ENCODE measurements around the gene XPOT.

Gene XPOT

DNA sequence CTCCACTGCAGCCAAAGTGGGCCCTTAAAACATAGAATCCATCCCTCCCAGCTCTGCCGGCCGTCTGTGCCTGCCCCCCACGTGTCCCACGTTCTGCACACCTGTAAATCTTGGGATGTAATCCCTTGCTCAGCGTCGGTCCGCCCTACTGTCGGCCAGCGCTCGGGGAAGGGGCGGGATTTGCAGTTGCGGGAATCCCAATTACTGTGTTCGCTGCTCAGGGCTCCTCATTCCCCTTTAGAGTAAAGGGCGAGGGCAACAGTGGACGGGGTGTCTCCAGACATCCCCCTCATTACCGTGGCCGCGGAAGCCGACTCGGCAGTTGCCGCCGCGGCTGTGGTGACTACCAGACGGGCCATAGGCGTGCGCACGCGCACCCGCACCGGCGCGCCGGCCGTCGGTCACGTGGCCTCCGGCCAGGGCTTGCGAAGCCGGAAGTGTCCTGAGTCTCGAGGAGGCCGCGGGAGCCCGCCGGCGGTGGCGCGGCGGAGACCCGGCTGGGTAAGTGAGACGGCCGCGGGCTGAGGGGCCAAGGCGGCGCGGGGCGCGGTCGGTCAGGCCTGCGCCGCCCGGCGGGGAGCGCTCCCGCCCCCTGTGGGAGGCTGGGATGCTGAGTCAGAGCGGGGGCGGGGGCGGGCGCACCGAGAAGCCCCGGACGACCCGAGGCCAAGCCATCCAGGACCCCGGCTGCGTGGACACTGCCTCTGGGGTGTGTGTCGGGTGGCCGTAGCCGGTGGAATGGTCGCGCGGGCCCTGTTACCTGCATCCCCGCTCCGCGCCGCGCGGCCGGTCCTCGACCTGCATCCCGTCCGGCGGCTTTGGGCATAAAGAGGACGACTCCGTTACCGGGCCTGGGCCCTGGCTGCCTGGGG is 47.7 kb downstream of the XPOT start, which contains the start of gene TBK1:
Gene TBK1 (plus strand): TSS at position 434 of the 872 bp plus-strand sequence. CDS start 3,751 bp downstream, outside the sequence.
- peaks cover 16% of the 10 kb centered on the region; the same call in 1 of the 2 replicates for H3K4me1 ChIP-seq (ENCODE audit: control insufficient read depth, insufficient read depth, low read length)
- peak within 1 kb of the TSS; percentile 82 for H3K4me3 ChIP-seq (ENCODE audit: low read depth, low read length)
- H3K27ac ChIP-seq (ENCODE audit: low read depth, low read length), result peak within 1 kb of the TSS; percentile 83; the same call in 1 of the 2 replicates
- H3K9ac ChIP-seq (ENCODE audit: low read length), result peak within 1 kb of the TSS; percentile 92
- H3K9me3 ChIP-seq (ENCODE audit: control insufficient read depth, insufficient read depth, low read depth, low read length), result no peaks in the 10 kb centered on the region
- peaks cover 22% of the 10 kb centered on the region for H3K36me3 ChIP-seq (ENCODE audit: control insufficient read depth, insufficient read depth, low read length)
- H3K27me3 ChIP-seq (ENCODE audit: control insufficient read depth, insufficient read depth, low read length), result no peaks in the 10 kb centered on the region

GRCh38 chr12:64452559-64453329 is 48.6 kb downstream of the XPOT start:
- peaks cover 23% of the 10 kb centered on the region for H3K36me3 ChIP-seq (ENCODE audit: control insufficient read depth, insufficient read depth, low read length)
- H3K9ac ChIP-seq (ENCODE audit: low read length), result peak overlapping the region; percentile 92
- peak overlapping the region; percentile 82 for H3K4me3 ChIP-seq (ENCODE audit: low read depth, low read length)
- no peaks in the 10 kb centered on the region for H3K27me3 ChIP-seq (ENCODE audit: control insufficient read depth, insufficient read depth, low read length)
- H3K27ac ChIP-seq (ENCODE audit: low read depth, low read length), result peak overlapping the region; percentile 83; the same call in 1 of the 2 replicates
- peaks cover 16% of the 10 kb centered on the region; the same call in 1 of the 2 replicates for H3K4me1 ChIP-seq (ENCODE audit: control insufficient read depth, insufficient read depth, low read length)
- H3K9me3 ChIP-seq (ENCODE audit: control insufficient read depth, insufficient read depth, low read depth, low read length), result no peaks in the 10 kb centered on the region

GRCh38 chr12:64455506-64455905 is 51.3 kb downstream of the XPOT start:
- Histone ChIP-seq H3K9me3 (ENCODE audit: control insufficient read depth, insufficient read depth, low read depth, low read length) (no peaks in the 10 kb centered on the region), H3K36me3 (ENCODE audit: control insufficient read depth, insufficient read depth, low read length) (peaks cover 26% of the 10 kb centered on the region), H3K4me1 (ENCODE audit: control insufficient read depth, insufficient read depth, low read length) (peaks cover 20% of the 10 kb centered on the region; the same call in 1 of the 2 replicates), H3K9ac (ENCODE audit: low read length) (no peak overlapping the region), H3K27me3 (ENCODE audit: control insufficient read depth, insufficient read depth, low read length) (no peaks in the 10 kb centered on the region), H3K4me3 (ENCODE audit: low read depth, low read length) (no peak overlapping the region), H3K27ac (ENCODE audit: low read depth, low read length) (no peak overlapping the region)

DNA sequence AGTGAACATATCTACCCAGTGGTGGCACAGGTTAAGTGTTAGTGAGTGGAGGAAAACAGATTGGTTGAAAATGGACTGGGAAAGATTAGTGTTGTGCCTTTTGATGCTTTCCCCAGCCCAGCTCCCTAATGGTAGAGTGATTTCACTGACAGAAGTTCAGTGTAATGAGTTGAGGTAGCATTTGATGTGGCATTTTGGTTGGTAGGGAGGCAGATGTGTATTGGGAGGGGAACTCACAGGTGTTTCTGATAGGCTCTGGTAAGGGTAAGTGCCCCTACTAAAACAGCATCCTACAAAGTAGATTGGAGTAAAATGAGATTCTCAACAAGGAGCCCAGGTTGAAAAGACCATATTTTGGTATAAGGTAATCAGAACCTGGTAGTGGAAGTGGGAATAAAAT is 51.9 kb downstream of the XPOT start:
- no peak overlapping the region for H3K9ac ChIP-seq (ENCODE audit: low read length)
- no peak overlapping the region for H3K27ac ChIP-seq (ENCODE audit: low read depth, low read length)
- H3K9me3 ChIP-seq (ENCODE audit: control insufficient read depth, insufficient read depth, low read depth, low read length), result no peaks in the 10 kb centered on the region
- H3K4me1 ChIP-seq (ENCODE audit: control insufficient read depth, insufficient read depth, low read length), result peaks cover 14% of the 10 kb centered on the region; the same call in 1 of the 2 replicates
- H3K27me3 ChIP-seq (ENCODE audit: control insufficient read depth, insufficient read depth, low read length), result no peaks in the 10 kb centered on the region
- H3K36me3 ChIP-seq (ENCODE audit: control insufficient read depth, insufficient read depth, low read length), result peaks cover 28% of the 10 kb centered on the region
- H3K4me3 ChIP-seq (ENCODE audit: low read depth, low read length), result no peak overlapping the region

DNA sequence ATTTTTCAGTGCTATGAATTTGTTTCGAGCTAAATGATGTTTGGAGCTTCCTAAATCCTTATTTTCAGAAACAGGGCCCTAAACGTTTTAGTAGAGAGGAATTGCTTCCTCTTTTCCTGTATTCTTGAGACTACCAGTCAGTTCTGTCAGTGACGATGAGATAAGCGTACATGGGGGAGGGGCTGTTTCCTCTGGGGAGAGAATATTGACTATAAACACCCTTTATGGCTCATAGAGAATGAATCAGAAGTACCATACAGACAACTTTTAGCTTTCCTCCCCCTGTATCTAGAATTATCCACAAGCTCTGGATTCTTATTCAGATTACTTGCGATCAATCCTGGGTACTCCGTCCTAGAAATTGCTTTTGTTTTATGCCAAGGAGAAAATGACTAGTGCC is 52.8 kb downstream of the XPOT start:
- Histone ChIP-seq H3K9ac (ENCODE audit: low read length) (no peak overlapping the region), H3K27ac (ENCODE audit: low read depth, low read length) (no peak overlapping the region), H3K4me1 (ENCODE audit: control insufficient read depth, insufficient read depth, low read length) (peaks cover 14% of the 10 kb centered on the region; the same call in 1 of the 2 replicates), H3K9me3 (ENCODE audit: control insufficient read depth, insufficient read depth, low read depth, low read length) (no peaks in the 10 kb centered on the region), H3K27me3 (ENCODE audit: control insufficient read depth, insufficient read depth, low read length) (no peaks in the 10 kb centered on the region), H3K4me3 (ENCODE audit: low read depth, low read length) (no peak overlapping the region), H3K36me3 (ENCODE audit: control insufficient read depth, insufficient read depth, low read length) (peaks cover 36% of the 10 kb centered on the region)

DNA sequence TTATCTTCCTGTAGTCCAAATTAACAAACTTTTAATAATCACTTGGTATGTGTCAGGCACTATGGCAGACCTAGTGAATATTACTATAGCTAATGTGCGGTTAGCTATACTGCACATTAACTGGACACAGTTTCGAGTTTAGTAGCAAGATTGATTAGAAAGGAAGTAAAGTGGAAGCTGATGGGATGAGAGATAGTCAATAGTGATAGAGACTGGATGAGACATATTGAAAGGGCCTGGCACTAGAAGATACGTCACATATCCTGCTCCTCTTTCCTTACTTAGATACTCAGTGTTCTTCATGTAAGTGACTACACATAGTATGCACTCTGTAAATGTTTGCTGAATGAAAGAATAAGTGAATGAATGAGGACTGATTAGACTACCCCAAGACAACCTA is 53.3 kb downstream of the XPOT start:
- H3K27me3 ChIP-seq (ENCODE audit: control insufficient read depth, insufficient read depth, low read length), result no peaks in the 10 kb centered on the region
- peaks cover 39% of the 10 kb centered on the region for H3K36me3 ChIP-seq (ENCODE audit: control insufficient read depth, insufficient read depth, low read length)
- no peak overlapping the region for H3K9ac ChIP-seq (ENCODE audit: low read length)
- H3K4me3 ChIP-seq (ENCODE audit: low read depth, low read length), result no peak overlapping the region
- no peaks in the 10 kb centered on the region for H3K9me3 ChIP-seq (ENCODE audit: control insufficient read depth, insufficient read depth, low read depth, low read length)
- peaks cover 14% of the 10 kb centered on the region; the same call in 1 of the 2 replicates for H3K4me1 ChIP-seq (ENCODE audit: control insufficient read depth, insufficient read depth, low read length)
- H3K27ac ChIP-seq (ENCODE audit: low read depth, low read length), result no peak overlapping the region

DNA sequence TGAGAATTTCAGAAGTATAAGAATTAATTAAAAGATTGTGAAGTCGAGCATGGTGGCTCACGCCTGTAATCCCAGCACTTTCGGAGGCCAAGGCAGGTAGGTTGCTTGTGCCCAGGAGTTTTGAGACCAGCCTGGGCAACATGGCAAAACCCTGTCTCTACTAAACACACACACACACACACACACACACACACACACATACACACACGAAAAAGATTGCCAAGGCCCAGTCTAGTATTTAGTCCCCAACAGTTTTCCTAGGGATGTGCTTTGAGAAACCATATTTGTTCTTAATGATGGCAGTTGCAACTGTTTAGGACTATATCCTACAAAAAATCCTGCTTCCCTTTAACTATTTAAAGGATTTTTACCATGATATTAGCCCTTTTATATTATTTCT is 53.7 kb downstream of the XPOT start:
- Histone ChIP-seq H3K36me3 (ENCODE audit: control insufficient read depth, insufficient read depth, low read length) (peaks cover 42% of the 10 kb centered on the region), H3K4me1 (ENCODE audit: control insufficient read depth, insufficient read depth, low read length) (peaks cover 13% of the 10 kb centered on the region; the same call in 1 of the 2 replicates), H3K27me3 (ENCODE audit: control insufficient read depth, insufficient read depth, low read length) (no peaks in the 10 kb centered on the region), H3K27ac (ENCODE audit: low read depth, low read length) (no peak overlapping the region), H3K9ac (ENCODE audit: low read length) (no peak overlapping the region), H3K4me3 (ENCODE audit: low read depth, low read length) (no peak overlapping the region), H3K9me3 (ENCODE audit: control insufficient read depth, insufficient read depth, low read depth, low read length) (no peaks in the 10 kb centered on the region)

GRCh38 chr12:64459394-64459891 is 55.3 kb downstream of the XPOT start:
- Histone ChIP-seq H3K4me1 (ENCODE audit: control insufficient read depth, insufficient read depth, low read length) (peaks cover 7% of the 10 kb centered on the region; the same call in 1 of the 2 replicates), H3K27me3 (ENCODE audit: control insufficient read depth, insufficient read depth, low read length) (no peaks in the 10 kb centered on the region), H3K27ac (ENCODE audit: low read depth, low read length) (no peak overlapping the region), H3K4me3 (ENCODE audit: low read depth, low read length) (no peak overlapping the region), H3K36me3 (ENCODE audit: control insufficient read depth, insufficient read depth, low read length) (peaks cover 55% of the 10 kb centered on the region), H3K9me3 (ENCODE audit: control insufficient read depth, insufficient read depth, low read depth, low read length) (no peaks in the 10 kb centered on the region), H3K9ac (ENCODE audit: low read length) (no peak overlapping the region)

DNA sequence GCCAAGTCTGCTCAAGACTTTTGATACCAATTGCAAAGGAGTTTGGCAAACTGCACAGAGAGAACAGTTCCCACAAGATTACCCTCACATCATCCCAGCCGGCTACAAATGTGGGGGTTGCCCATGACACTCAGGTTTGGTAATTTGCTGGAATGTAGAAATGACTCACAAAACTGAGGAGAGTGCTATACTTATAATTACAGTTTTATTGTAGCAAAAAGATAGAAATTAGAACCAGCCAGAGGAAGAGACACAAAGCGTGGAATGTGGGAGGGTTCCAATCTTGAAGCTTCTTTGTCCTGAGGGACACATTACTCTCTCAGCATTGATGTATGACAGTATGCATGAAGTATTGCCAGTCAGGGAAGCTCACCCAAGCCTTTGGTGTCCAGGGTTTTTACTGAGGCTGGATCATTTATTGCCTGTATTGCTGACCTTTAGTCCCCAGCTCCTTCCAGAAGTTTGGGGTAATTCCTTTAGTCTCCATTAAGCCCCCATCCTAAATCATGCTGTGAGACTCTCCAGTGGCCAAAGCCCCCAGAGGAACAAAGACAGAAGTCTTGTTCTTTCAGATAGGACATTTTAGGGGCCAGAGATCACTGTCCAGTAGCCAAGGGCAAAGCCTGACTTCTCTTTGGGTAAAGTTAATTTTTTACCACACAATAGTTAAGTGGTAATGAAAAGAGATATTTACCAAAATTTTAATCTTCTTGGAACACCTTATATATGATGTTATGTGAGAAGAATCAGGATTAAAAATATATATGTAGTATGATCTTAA is 57.6 kb downstream of the XPOT start:
- no peak overlapping the region for H3K4me3 ChIP-seq (ENCODE audit: low read depth, low read length)
- no peak overlapping the region for H3K9ac ChIP-seq (ENCODE audit: low read length)
- no peaks in the 10 kb centered on the region for H3K27me3 ChIP-seq (ENCODE audit: control insufficient read depth, insufficient read depth, low read length)
- H3K4me1 ChIP-seq (ENCODE audit: control insufficient read depth, insufficient read depth, low read length), result peaks cover 7% of the 10 kb centered on the region; the same call in 1 of the 2 replicates
- H3K9me3 ChIP-seq (ENCODE audit: control insufficient read depth, insufficient read depth, low read depth, low read length), result no peaks in the 10 kb centered on the region
- peaks cover 71% of the 10 kb centered on the region for H3K36me3 ChIP-seq (ENCODE audit: control insufficient read depth, insufficient read depth, low read length)
- no peak overlapping the region for H3K27ac ChIP-seq (ENCODE audit: low read depth, low read length)

DNA sequence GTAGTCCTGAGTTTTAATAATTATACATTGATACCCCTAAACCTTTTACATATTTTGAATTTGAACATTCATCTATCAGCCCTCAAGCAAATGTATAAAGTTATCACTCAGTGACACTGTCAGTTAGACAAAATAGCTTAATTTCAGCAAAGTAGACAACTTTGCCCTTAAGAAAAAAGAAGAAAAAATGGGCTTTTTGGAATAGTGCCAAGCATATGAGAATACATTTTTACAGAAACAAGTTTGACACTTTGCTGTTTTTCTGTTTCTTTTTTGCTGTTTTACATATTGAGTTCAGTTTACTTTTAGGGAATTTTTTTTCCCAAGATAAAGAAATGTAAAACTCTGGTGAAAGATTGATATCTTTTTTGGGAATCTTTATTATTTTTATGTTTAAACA is 62.0 kb downstream of the XPOT start:
- no peak overlapping the region for H3K9ac ChIP-seq (ENCODE audit: low read length)
- H3K27me3 ChIP-seq (ENCODE audit: control insufficient read depth, insufficient read depth, low read length), result no peaks in the 10 kb centered on the region
- peaks cover 87% of the 10 kb centered on the region for H3K36me3 ChIP-seq (ENCODE audit: control insufficient read depth, insufficient read depth, low read length)
- H3K4me3 ChIP-seq (ENCODE audit: low read depth, low read length), result no peak overlapping the region
- H3K9me3 ChIP-seq (ENCODE audit: control insufficient read depth, insufficient read depth, low read depth, low read length), result no peaks in the 10 kb centered on the region
- no peaks in the 10 kb centered on the region for H3K4me1 ChIP-seq (ENCODE audit: control insufficient read depth, insufficient read depth, low read length)
- H3K27ac ChIP-seq (ENCODE audit: low read depth, low read length), result no peak overlapping the region
